SK-N-MC (cell line): ENCODE measurements around the gene SUCLG2.

Experiments used
- EZH2 ChIP-seq: fragments of 200-600 bp; sonication (generic); IDR thresholded peaks from one replicate; pipeline ENCODE4 v1.6.1; 2017; ENCODE audit warnings: antibody characterized with exemption
- POLR2AphosphoS5 ChIP-seq: IDR thresholded peaks from 2 replicates; pipeline ENCODE4 v1.6.1; 2012; ENCODE audit warnings: mild to moderate bottlenecking, low read depth, low read length, borderline replicate concordance

DNA sequence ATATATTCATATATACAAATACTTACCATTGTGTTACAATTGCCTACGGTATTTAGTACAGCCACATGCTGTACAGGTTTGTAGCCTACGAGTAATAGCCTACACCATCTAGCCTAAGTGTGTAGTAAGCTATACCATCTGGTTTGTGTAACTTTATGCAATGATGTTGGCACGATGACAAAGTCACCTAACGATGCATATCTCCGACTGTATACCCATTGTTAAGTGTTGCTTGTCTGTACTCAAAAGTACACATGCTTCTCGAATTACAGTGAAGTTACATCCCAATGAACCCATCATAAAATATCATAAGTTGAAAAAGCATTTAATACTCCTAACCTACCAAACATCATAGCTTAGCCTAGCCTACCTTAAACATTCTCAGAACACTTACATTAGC lies 329.2 kb downstream of the SUCLG2 start:
- no peak for TF ChIP-seq EZH2
- TF ChIP-seq POLR2AphosphoS5 = no peak
